ENCODE data around the gene MAN2A2. TPM values are rescaled to one million over a fixed set of nuclear protein-coding genes. Genes with fewer than 3 reads are reported as not detected.

Gene MAN2A2
- total RNA-seq, 2 donors from 2014 or later = 79.3 to 83.2 TPM

DNA sequence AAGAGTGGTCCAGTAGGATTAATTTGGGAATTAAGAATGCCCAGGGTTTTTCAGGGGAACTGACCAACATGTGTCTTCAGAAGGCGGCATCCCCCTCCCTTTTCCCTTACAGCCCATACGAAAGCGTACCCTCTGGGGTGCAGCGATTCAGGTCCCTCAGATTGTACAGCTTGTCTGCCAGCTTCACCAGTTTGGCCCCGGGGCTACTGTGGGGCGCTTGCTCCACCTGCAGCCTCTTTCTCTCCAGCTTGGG, 28.4 kb downstream of the MAN2A2 start:
- no peak for ATAC-seq
- no peak for DNase-seq
- intact Hi-C loops (cut with DNase I) = no loop called here

DNA sequence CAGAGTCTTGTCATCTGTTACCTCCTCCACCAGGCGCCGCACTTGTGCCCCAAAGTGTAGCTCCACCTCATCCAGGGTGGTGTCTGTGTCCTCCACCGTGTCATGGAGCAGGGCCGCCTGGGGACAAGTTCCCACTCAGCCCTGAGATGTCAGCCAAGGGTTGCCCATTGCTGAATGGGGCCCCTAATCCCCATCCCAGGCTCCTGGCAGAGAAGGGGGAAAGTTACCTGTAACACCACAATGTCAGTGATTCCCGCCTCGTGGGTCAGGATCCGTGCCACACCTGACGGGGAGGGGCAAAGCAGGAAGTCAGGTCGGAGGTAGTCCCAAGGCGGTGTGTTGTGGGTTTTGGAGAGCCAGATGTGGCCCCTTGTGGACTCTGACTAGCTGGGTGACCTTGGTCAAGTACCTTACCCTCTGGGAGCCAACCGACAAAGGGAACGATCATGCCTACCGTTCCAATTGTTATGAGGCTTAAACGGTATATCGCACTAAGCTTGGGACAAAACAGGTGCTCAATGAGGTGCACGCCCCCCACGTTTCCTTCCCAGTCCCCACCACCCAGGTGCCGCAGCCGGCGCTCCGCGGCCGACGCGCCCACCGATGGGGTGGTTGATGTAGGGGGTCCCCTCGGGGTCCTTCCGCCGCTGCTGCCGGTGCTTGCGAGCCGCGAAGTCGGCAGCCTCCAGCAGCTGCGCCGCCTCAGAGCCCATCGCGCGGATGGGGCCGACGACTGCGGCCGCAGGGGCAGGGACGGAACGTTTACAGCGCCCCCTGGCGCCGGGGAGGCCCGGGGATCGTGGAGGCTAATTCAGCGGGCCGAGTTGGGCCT, 28.9 kb downstream of the MAN2A2 start, which contains the start of gene HDDC3:
Gene HDDC3, minus strand, starts transcription at position 722 of the 832 bp plus-strand sequence. Its CDS starts 9 bp downstream, at position 713.
- DNase-seq = peak; percentile 93
- intact Hi-C loops (cut with DNase I) = loop anchor here in 1 of 2 donors (2.0 kb wide), 1 partner anchor 29 kb away; the partner anchor contains the start of gene MAN2A2
- peak; percentile 62 to 71 for ATAC-seq

DNA sequence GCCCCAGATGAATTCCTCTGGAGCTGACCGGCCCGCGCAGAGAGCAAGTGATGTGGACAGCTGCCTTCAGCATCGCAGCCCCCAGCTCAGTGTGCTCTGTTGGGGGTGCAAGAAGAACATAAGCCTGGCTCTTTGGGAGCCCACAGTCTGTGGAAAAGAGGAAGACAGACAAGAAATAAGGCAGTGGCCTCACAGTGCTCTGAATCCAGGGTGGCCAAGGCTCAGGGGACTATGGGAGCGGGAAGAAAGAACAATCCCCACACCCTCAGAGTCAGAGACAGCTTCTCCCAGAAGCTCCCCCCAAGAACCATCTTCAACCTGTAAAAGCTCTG, 29.5 kb downstream of the MAN2A2 start:
- intact Hi-C loops (cut with DNase I) = loop anchor here in 1 of 2 donors (2.0 kb wide), 1 partner anchor 30 kb away; the partner anchor contains the start of gene MAN2A2
- no peak for ATAC-seq
- no peak for DNase-seq

DNA sequence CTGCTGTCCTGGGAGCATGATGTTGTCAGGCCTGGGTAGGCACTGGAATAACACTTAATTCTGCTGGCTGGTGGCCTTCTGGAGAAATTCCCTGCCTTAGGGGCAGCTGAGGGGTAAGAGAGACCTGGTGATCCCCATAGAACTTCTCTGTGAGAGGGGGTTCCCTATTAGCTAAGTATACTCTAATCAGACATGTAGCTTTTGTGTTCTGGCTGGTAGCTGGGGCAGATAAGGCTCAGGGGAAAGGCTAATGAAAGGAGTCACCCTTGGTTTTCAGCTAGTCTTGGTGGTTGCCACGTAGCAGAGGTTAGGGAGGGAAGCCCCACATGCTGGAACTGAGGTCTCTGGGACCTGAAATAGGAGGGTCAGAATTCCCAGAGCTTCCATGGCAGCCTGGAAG, 30.2 kb downstream of the MAN2A2 start:
- intact Hi-C loops (cut with DNase I) = loop anchor here in 1 of 2 donors (2.0 kb wide), 1 partner anchor 30 kb away; the partner anchor contains the start of gene MAN2A2
- DNase-seq (no peak), ATAC-seq (no peak)

DNA sequence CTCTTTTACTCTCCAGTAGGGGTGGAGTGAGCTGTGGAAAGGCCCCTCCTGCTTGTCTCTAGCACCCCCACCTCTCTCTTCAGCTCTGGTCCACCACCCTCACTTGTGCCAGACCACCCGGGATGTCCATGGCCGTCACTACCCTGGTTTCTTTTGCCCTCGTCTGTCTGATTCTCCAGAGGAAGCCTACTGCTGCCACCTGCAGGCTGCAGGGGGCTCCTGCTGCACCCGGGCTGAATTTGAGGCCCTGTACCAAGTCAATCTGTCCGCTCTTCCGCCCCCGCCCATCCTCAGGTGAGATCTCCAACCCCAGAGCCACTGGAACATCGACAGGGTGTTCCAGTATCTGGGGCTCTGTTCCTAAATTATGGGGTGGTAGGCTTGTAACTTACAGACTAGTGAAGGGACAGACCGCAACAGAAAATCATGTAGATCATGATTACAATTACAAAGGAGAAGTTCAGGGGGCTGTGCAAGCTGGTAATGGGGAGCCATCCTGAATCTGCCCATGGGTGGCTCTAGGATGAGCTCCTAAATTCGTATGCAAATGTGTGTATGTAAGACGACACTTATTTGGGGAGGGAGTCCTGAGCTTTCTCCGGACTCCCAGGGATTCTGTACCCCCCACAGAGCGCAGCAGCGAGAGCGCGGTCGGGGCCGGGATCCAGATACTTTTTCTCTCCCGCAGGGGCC, 31.3 kb downstream of the MAN2A2 start:
- DNase-seq (peak; percentile 90), ATAC-seq (peak; percentile 50 to 52)
- intact Hi-C loops (cut with DNase I) = no loop called here

DNA sequence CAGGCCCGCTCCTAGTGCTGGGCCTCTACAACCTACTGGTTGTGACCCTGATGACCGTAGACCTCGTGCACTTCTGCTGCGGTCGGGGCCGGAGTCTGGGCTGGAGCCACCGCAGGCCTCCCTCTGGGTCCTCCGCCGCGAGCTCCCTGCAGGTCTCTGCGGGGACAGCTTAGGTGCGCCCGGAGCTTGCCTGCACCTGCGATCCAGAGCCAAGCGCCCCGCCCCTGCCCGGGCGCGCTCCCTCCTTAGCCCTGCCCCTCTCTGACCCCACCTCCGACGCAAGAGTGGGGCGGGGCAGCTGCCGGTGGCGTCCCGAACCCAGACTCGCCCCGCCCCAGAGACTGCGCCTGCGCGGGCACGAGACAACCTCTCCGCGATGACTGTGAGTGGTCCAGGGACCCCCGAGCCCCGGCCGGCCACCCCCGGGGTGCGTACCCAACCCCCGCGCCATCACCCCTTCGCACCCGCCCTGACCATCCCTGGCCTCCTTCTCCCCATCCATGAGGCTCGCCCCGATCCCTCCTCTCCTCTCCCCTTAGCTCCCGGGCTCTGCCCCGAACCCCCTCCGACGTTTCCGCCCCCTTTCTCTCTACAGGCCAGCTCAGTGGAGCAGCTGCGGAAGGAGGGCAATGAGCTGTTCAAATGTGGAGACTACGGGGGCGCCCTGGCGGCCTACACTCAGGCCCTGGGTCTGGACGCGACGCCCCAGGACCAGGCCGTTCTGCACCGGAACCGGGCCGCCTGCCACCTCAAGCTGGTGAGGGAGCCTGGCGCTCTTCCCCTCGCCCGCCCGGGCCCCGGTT, 32.0 kb downstream of the MAN2A2 start, which contains the start of gene UNC45A:
Gene UNC45A, plus strand, starts transcription at position 337 of the 803 bp plus-strand sequence. Its CDS starts 40 bp downstream, at position 377.
- DNase-seq (peak; percentile 95), ATAC-seq (peak; percentile 87 to 92)
- intact Hi-C loops (cut with DNase I) = no loop called here

DNA sequence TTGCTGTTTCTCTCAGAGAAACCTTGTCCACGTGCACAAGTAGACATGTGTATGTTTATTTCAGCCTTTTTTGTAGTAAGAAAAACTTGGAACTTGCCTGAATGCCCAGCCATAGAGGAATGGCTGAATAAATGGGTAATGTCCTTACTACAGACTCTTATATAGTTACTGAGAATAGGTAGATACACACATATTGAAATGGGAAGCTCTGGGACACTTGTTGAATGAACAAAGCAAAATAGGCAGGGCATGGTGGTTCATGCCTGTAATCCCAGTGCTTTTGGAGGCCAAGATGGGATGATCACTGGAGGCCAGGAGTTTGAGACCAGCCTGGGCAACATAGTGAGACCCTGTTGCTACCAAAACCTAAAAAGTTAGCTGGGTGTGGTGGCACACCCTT, 33.7 kb downstream of the MAN2A2 start:
- ATAC-seq (no peak), DNase-seq (no peak)

DNA sequence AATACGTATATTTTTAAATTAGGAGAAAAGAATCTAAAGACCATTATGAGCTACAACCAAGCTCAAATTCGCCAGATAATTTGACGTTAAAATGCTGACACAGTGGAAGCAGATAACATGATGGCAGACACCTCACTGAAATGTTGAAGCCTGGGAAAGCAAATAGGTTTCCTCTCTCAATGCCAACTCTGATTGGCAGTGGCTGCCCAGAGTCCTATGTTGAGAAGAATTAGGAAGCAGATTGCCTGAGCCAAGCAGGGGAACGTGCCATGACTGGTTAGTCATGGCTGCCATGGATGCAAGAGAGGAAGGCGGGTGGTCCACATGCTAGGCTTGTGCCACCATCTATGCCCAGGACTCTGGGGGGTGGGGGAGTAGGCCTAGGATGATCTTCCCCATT, 35.2 kb downstream of the MAN2A2 start:
- intact Hi-C loops (cut with DNase I) = no loop called here
- peak; percentile 8 for DNase-seq
- no peak for ATAC-seq

More for the DNA sequence above, 33.7 kb downstream of the MAN2A2 start:
- intact Hi-C loops (cut with DNase I) = no loop called here

DNA sequence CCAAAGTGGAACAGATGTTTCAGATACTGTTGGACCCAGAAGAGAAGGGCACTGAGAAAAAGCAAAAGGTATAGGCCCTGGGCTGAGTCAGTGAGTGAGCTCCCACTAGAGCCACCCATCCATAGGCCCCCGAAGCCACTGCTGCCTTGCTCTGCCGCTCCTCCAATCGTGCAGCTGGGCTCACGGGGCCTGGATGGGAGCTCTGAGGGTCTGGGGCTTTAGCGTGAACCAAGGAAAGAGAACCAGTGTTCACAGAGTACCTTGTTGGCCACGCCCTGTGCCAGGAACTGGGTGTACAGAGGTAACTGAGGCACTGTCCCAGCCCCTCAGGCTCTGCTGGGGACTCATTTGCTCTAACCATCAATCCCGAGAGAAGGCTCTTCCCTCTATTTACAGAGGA, 36.7 kb downstream of the MAN2A2 start:
- intact Hi-C loops (cut with DNase I) = no loop called here
- DNase-seq (peak; percentile 17), ATAC-seq (no peak)

DNA sequence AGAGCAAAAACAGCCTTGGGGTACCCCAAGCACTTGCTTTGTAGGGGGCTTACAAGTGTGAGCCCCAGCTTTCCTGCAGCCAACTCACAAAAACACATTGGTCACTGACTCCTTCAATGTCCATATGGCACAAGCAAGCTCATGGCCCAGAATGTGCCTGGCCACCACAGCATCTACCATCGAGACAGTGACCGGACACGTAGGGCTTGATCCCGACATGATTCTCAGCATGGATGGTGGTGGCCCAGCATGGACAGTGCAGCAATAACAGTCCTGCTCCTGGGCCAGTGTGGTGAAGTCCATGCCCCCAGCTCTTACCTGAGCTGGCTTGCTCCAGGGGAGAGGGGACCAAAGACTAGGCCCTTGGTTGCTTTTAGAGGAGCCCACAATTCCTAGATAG, 37.9 kb downstream of the MAN2A2 start:
- intact Hi-C loops (cut with DNase I) = no loop called here
- peak; percentile 15 for DNase-seq

DNA sequence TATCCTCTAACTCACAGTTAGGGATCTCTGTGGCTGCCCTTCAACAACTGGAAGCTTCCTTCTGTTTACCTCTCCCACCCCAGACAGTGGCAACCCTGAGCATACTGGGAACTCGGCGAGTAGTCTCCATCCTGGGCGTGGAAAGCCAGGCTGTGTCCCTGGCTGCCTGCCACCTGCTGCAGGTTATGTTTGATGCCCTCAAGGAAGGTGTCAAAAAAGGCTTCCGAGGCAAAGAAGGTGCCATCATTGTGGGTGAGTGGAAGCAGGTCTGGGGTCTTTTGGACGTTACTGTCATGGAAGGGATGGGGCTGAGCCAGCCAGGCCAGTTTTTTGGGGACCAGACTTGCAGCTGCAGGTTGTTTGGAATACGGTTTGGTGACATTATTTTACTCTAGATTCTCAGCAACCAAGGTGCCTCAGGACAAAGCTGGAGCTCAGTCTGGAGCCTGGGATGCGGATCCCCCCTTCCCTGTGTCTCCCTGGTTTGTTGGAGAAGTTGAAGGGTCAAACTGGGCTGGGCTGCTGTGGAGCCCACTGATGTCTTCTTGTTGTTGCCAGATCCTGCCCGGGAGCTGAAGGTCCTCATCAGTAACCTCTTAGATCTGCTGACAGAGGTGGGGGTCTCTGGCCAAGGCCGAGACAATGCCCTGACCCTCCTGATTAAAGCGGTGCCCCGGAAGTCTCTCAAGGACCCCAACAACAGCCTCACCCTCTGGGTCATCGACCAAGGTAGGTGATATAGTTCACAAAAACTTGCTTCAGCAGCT, 39.4 kb downstream of the MAN2A2 start:
- intact Hi-C loops (cut with DNase I) = no loop called here
- DNase-seq (peak; percentile 20), ATAC-seq (no peak)

More for the DNA sequence above, 37.9 kb downstream of the MAN2A2 start:
- ATAC-seq = no peak

DNA sequence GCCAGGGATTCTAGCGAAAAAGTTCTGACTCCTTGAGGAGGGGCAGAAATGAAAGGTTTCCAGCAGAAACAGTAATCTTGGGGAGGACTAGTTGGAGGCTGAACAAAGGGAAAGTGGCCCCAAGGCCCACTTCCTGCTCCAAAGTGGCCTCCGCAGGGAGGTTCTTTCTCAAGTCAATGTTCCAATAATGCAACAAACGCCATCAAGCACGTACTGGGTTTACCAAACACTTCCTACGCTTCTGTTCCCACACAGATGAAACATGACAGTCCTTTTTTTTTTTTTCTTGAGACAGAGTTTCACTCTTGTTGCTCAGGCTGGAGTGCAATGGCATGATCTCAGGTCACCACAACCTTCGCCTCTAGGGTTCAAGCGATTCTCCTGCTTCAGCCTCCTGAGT, 42.0 kb downstream of the MAN2A2 start:
- no peak for ATAC-seq
- no peak for DNase-seq
- intact Hi-C loops (cut with DNase I) = no loop called here

DNA sequence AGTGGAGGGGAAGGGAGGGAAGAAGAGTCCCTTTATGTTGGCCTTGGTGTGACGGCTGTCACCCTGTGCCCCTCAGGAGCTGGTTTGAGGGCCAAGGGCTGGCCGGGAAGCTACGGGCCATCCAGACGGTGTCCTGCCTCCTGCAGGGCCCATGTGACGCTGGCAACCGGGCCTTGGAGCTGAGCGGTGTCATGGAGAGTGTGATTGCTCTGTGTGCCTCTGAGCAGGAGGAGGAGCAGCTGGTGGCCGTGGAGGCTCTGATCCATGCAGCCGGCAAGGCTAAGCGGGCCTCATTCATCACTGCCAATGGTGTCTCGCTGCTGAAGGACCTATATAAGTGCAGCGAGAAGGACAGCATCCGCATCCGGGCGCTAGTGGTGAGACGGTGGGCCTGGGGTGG, 43.4 kb downstream of the MAN2A2 start:
- intact Hi-C loops (cut with DNase I) = no loop called here
- ATAC-seq (no peak), DNase-seq (no peak)

DNA sequence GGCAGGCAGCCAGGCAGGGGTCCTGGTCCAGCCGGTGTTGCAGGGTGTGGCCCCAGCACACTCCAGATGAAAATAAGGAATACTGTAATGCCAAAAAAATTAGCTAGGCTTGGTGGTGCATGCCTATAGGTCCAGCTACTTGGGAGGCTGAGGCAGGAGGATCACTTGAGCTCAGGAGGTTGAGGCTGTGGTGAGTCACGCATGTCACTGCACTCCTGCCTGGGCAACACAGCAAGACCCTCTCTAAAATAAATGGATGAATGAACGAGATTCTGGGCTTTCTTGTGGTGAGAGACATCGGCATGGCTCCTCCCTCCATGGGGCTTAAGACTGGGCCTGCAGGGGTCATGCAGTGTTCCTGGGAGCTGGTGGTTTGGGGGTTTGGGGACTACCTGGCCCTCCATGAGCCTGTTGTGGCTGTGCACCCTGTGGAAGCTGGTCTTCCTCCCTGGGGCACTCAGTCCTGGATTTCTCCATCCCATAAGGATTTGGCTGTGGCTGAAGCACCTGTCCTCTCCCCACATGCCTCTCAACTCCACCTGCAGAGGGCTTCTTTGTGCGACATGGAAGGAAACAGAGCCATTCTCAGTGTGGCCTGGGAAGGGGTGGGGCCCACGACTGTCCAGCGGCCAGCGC, 44.0 kb downstream of the MAN2A2 start:
- no peak for ATAC-seq
- no peak for DNase-seq
- intact Hi-C loops (cut with DNase I) = no loop called here

DNA sequence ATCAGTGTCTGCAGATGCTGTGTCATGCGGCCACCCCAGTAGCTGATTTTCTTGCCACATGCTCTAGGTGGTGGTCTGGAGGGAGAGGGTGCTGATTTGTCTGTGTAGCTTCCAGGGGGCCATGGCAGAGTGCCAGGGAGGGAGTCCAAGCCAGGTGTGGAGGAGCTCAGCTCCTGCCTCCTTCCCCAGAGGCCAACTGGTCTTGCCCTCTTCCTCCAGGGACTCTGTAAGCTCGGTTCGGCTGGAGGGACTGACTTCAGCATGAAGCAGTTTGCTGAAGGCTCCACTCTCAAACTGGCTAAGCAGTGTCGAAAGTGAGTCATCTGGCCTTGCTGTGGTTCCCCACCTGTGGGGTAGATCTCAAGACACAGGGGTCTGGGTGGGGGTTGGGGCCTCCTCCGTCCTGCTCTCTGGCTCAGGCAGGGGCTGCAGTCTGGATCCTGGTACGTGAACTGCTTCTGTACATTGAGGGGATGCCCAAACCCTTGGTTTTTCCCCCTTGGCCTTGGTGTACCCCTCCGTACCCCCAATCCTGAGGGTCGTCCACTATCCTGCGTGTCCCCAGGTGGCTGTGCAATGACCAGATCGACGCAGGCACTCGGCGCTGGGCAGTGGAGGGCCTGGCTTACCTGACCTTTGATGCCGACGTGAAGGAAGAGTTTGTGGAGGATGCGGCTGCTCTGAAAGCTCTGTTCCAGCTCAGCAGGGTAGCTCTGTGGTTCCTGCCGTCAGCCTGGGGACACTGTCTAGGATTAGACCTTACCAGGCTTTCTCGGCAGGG, 44.7 kb downstream of the MAN2A2 start:
- intact Hi-C loops (cut with DNase I) = no loop called here
- ATAC-seq = no peak
- DNase-seq = no peak

DNA sequence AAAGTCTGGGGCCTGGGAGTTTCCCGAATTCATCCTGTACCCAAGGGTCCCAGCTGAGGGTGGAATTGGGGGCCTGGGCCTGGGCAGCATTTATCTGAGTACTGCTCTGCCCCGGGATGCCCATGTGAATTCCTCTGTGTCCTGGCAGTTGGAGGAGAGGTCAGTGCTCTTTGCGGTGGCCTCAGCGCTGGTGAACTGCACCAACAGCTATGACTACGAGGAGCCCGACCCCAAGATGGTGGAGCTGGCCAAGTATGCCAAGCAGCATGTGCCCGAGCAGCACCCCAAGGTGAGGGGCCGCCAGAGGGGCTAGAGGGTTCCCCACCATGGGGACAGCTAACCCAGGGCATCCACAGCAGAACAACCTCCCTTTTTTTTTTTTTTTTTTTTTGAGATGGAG, 45.4 kb downstream of the MAN2A2 start:
- no peak for ATAC-seq
- no peak for DNase-seq
- intact Hi-C loops (cut with DNase I) = no loop called here

DNA sequence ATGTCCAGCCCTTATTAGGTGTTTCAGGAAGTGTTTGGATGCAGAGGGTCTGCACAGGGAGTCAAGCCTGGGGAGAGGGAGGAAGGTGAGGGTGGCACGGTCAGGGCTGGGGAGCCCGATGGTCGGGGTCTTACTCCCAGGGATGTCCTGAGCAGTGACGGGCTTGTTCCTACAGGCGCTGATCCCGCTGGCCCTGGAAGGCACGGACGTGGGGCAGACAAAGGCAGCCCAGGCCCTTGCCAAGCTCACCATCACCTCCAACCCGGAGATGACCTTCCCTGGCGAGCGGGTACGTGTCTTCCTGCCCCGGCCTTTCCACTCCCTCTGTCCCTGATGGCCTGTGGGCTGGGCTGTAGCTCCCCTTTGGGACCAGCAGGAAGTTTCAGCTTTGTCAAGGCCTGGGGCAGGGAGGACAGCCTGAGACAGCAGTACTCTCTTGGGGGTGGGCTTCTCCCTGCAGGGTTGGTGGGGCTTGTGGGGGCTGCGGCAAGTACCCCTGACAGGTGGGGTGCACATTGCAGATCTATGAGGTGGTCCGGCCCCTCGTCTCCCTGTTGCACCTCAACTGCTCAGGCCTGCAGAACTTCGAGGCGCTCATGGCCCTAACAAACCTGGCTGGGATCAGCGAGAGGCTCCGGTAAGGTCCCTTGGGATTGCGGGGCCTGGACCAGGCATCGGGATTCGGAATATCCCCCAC, 47.0 kb downstream of the MAN2A2 start:
- ATAC-seq (no peak), DNase-seq (no peak)
- intact Hi-C loops (cut with DNase I) = loop anchor here in 1 of 2 donors (10.0 kb wide), 1 partner anchor 75 kb away; the partner anchor contains the start of gene VPS33B

All from left cardiac atrium (tissue), 4 donors.